NT2/D1 (cell line): ENCODE data around the gene AIG1.

Experiments used
- SUZ12 ChIP-seq: IDR thresholded peaks from 2 replicates; pipeline ENCODE4 v1.6.1; 2011; ENCODE audit not compliant: insufficient read length, insufficient read depth; ENCODE audit errors: extremely low read depth
- YY1 ChIP-seq: IDR thresholded peaks from 2 replicates; pipeline ENCODE4 v1.6.1; 2011; ENCODE audit not compliant: insufficient read length, insufficient read depth
- ZNF274 ChIP-seq: IDR thresholded peaks from 2 replicates; pipeline ENCODE4 v1.6.1; 2011; ENCODE audit warnings: mild to moderate bottlenecking, low read depth, low read length

- TF ChIP-seq YY1 (no peak), ZNF274 (no peak), SUZ12 (no peak)
Measured at GRCh38 chr6:143198312-143198711, 137.6 kb downstream of the AIG1 start.
